KOPT-K1 (cell line): ENCODE measurements around the gene MAP3K5.

Experiments
- H3K27ac ChIP-seq: fragments of 200-600 bp; sonication (generic); 2 replicates; pipeline ENCODE4 v1.5.1; 2016; ENCODE audit warnings: antibody characterized with exemption, mild to moderate bottlenecking, low read depth, low read length; ENCODE audit not compliant: poor library complexity, severe bottlenecking
- H3K36me3 ChIP-seq: fragments of 200-600 bp; sonication (generic); 2 replicates; pipeline ENCODE4 v1.5.1; 2017; ENCODE audit warnings: antibody characterized with exemption, mild to moderate bottlenecking, low read length, moderate library complexity; ENCODE audit not compliant: insufficient read depth
- H3K9me3 ChIP-seq: fragments of 200-600 bp; sonication (generic); 2 replicates; pipeline ENCODE4 v1.5.1; 2017; ENCODE audit warnings: antibody characterized with exemption, low read length, mild to moderate bottlenecking; ENCODE audit not compliant: insufficient read depth, poor library complexity, severe bottlenecking

The MAP3K5 gene

DNA sequence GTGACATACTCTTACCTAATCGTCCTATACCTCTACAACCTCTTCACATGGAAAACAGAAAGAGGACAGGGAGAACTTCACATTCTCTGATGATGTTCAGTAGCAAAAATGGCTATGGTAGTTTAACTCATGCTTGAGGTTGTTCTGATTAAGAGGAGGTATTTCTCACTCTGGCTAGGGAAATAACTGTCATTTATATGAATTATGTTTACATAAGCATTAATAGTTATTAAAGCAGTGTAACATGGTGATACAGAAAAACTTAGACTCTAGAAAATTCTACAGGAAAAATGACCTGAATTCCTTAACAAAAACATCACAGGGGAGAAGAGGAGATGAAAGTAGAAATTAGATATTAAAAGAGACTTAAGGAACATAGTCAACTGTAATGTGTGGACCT, 57.3 kb downstream of the MAP3K5 start:
- no peaks in the 10 kb centered on the region for H3K36me3 ChIP-seq
- H3K27ac ChIP-seq = no peak overlapping the region

DNA sequence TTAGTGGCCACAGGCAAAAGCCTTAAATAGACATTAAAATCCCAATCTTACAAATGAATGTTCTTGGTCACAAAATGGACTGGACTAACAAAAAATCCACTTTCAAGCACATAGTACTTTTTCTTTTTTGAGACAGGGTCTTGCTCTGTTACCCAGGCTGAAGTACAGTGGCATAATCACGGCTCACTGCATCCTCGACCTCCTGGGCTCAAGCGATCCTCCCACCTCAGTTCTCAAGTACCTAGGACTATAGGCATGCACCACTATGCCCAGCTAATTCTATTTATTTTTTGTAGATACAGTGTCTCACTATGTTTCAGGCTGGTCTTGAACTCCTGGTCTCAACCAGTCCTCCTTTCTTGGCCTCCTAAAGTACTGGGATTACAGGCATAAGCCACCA, 59.4 kb downstream of the MAP3K5 start:
- Histone ChIP-seq H3K27ac (no peak overlapping the region), H3K36me3 (no peaks in the 10 kb centered on the region), H3K9me3 (no peaks in the 10 kb centered on the region)

More for the DNA sequence above, 57.3 kb downstream of the MAP3K5 start:
- no peaks in the 10 kb centered on the region for H3K9me3 ChIP-seq

DNA sequence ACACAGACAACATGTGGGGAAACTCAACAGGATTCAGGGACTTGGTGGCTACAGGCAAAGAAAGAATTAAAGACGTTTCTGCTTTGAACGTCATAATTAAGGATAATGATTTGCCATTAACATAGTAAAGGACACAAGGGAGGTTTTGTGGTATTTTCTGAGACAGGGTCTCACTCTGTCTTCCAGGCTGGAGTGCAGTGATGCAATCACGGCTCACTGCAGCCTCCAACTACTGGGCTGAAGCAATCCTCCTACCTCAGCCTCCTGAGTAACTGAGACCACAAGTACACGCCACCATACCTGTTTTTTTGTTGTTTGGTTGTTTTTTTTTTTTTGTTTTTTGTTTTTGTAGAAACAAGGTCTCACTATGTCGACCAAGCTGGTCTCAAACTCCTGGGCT, 62.4 kb downstream of the MAP3K5 start:
- no peaks in the 10 kb centered on the region for H3K36me3 ChIP-seq

DNA sequence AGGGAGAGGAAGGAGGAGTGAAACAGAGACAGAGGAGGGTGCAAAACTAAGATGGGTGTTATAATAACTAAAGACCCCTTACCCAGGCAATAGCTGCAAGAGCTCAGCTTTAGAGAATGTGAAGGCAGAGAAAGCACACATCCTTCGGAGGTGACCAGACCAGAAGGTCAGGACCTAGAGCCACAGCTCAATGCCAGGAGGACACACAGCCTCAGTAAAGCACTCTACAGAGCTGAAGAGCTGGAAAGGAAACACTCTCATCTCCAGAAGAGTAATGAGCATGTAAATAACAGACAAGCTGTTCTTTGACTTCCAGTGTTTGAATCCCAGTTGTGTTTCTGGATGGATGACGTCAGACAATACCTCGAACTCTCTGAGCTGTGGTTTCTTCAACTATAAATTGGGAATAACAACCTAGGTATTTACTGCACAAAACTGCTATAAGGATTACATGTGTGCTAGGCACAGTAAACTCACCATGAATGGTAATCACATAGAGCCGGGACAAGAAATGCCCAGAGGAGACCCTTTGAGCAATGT, 63.2 kb downstream of the MAP3K5 start:
- H3K36me3 ChIP-seq = no peaks in the 10 kb centered on the region
- no peaks in the 10 kb centered on the region for H3K9me3 ChIP-seq
- H3K27ac ChIP-seq = no peak overlapping the region

More for the DNA sequence above, 62.4 kb downstream of the MAP3K5 start:
- H3K27ac ChIP-seq = no peak overlapping the region
- H3K9me3 ChIP-seq = no peaks in the 10 kb centered on the region

DNA sequence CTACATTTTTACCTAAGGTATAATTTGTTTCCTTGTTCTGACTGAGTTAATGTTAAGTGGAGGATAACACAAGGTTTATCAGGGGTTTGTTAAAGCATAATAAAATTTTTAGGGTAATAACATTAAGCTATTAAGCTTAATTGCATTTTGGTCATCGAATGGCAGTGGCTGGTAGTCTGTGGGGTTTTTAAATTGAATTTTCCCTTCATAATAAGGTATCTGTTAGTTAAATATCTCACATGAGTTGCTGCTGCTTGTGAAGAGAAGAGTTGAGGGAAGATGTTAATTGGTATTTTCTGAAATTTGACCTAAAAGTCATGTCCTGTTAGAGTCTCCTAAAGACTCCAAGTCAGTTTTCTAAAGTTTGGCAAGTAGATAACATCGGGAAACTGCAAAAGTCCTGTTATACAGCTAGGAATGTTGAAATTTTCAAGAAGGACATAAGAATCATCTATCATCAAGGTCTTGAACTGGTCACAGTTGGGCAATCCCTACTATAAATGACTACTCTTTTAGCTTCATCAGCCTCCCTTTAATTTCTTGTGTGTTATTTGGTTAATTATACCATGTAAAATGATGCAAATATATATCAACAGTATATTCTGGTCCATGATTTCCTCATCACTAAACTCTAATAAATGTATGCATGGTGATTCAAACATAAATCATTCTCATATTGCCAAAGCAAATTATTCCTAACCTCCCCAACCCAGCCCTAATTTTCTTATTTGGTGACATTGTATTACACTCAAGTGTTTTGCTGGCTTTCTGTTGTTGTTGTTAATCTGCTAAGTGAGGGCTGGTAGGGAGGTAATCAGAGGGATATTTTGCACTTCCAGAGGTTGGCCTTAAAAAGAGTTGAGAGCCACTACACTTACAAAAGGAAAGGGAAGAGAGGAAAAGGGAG, 64.0 kb downstream of the MAP3K5 start:
- Histone ChIP-seq H3K27ac (no peak overlapping the region), H3K36me3 (no peaks in the 10 kb centered on the region), H3K9me3 (no peaks in the 10 kb centered on the region)

DNA sequence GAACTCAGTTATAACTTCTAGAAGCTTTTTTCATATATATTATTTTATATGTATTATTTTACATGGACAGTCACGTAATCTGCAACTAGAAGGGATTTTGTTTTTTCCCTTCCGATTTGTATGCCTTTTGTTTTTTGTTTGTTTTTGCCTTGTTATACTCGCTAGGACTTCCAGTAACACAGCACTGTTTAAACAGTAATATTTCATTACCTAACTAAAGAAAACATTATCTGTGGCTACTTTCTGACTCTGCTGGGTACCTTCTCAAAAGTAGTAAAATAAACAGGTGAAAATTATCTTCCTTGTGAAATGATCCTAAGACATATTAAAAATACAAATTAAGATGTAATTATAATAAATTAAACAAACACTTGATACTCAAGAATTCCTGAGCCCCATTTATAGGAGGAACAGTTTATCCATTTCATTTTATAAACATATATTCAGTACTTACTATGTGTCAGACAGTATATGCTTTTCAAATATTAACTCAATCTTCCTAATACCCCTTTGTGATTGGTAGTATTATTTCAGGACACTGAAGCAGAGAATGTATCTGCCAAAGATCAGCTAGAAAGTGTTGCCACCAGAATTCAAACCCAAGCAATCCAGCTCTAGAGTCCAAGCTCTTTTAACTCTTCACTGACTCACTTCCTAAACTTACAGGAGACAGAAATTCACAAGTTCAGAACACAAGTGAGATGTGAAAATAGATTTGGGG, 65.3 kb downstream of the MAP3K5 start:
- H3K36me3 ChIP-seq = no peaks in the 10 kb centered on the region
- no peak overlapping the region for H3K27ac ChIP-seq
- no peaks in the 10 kb centered on the region for H3K9me3 ChIP-seq

DNA sequence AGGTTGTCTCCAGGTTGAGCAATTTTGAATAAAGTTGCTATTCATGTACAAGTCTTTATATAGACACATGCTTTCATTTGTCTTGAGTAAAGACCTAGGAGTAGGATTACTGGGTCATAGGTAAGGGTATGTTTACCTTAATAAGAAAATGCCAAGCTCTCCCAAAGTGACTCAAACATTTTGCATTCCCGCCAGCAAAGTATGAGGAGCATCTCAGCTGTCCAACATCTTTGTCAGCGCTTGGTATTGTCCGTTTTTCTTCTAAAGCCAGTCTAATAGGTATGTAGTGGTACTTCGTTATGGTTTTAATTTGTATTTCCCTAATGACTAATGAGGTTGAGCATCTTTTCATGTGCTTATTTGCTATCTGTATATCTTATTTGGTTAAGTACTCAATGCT, 67.2 kb downstream of the MAP3K5 start:
- H3K27ac ChIP-seq = no peak overlapping the region
- no peaks in the 10 kb centered on the region for H3K36me3 ChIP-seq
- H3K9me3 ChIP-seq = no peaks in the 10 kb centered on the region

DNA sequence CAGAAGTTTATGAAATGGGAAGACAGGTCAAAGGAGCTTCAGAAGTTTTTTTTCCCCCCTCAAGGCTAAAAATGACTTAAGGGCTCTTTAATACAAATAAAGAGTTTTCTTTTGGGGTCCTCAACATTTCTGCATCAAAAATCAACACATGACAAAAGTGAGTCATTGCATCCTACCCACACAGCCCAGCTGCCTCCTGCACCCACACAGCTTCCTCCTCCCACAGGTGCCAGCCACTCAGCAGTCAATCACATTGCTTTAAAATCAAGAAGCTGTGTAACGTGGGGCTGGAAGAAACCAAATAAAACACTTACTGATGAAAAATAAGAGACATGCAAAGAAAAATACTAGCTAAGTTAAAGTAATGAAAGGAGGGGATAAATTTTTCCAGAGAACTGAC, 68.5 kb downstream of the MAP3K5 start:
- no peak overlapping the region for H3K27ac ChIP-seq
- no peaks in the 10 kb centered on the region for H3K36me3 ChIP-seq
- H3K9me3 ChIP-seq = no peaks in the 10 kb centered on the region

DNA sequence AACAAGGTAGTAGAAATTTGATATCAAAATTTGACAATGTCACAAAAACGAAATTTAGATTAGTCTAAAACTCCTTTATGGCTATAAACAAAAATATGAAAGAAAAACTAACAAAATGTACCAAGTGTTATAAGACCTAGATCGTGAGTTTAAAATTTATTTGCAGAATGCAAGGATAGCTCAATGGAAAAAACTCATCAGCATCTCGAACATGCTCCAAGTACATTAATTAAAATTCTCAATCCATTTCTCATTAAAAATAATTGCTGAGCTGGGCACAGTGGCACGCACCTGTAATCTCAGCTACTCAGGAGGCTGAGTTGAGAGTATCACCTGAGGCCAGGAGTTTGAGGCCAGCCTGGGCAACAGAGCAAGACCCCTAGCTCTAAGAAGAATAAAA, 70.8 kb downstream of the MAP3K5 start:
- no peak overlapping the region for H3K27ac ChIP-seq
- H3K9me3 ChIP-seq = no peaks in the 10 kb centered on the region
- H3K36me3 ChIP-seq = no peaks in the 10 kb centered on the region

DNA sequence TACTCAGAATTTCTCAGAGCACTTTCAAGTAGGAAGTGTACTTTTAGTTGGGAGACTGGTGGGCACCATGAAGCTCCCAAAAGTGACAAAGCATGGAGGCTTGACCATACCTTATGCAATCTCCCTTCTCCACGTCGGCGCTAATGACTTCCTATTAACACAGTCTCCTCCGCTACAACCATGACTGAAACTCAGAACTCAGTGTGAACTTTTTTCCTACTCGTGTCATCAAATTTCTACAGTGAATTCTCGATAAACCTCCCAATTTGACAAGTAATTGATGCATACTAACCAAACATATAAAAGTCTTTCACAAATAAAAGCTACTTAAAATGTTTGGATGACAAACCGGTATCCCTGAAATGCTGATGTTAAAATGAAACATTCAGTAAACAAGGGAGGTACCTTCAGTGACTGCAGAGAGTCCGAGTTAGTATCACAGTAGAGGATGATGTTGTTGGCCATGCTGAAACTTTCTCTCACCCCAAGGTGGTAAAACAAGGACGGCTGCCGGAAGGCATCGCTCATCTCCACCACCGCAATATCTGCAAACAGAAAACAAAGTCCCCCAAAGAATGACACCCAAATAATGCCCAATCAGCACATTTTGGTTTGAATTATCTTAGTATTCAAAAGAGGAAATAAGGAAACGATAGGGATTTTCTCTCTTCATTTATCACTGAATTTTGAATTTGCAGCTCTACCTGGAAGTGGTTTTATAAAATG, 72.1 kb downstream of the MAP3K5 start:
- Histone ChIP-seq H3K36me3 (no peaks in the 10 kb centered on the region), H3K9me3 (no peaks in the 10 kb centered on the region), H3K27ac (no peak overlapping the region)

DNA sequence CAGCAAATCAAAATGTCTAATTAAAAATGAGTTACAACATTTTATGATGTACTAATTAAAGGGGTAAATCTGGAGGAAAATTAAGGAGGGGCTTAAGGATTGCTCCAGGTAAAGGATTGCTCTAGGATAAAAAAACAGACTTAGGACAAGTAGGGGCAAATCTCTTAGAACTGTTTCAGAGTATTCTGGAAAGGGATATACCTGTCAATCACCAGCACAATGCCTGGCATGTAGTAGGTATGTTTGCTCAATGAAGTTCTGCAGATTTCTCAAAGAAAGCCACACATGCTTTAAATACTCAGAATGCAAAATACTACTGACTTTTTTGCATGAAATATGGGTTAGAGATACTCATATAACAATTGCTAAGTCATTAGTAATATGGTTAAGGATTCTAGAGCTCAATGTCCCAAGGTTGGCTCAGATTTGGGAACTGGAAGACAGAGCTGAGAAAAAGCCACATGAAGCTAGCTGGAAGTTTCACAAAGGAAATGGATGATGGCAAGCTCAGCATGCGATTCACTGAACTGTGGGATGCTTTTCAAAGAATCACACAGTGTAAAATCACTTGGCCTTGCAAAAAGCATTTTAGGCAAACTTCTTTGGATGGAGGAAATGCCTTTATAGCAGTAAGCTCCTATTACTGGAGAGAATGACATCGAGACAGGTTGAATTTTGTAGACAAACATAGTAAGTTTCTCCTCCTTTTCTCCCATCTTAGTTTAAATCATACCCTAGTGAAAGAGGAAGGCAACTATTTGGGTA, 72.8 kb downstream of the MAP3K5 start:
- Histone ChIP-seq H3K27ac (no peak overlapping the region), H3K36me3 (no peaks in the 10 kb centered on the region), H3K9me3 (no peaks in the 10 kb centered on the region)

DNA sequence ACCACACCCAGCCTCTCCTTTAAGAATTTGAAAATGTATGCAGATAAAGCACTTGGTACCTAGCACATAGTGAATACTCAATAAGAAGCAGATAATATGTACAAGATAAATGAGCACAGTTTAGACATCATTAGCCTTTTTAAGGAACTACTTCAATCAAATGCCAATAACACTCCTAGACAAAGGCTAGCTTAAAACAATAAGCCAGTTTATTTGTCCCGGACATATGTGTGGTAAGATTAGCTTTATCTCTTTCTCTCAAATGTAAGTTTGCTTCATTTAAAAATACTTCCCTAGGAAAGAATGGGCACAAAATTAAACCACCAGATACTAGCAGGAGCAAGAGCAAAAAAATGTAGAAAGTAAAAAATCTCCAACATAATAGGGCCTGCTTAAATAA, 73.8 kb downstream of the MAP3K5 start:
- H3K27ac ChIP-seq = no peak overlapping the region
- no peaks in the 10 kb centered on the region for H3K9me3 ChIP-seq
- no peaks in the 10 kb centered on the region for H3K36me3 ChIP-seq

DNA sequence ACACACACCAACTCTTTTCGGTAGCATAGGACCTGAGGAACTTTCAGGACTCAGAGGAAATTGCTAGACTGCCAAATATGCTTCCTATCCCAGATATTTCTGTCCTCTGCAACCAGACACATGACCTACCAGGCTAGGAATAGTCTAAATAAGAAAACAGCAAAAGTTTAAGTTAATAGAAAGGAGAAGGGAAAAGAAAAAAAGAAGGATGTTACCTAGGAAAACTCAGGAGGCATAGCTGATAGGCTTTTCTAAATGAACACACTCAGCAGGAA, 74.6 kb downstream of the MAP3K5 start:
- H3K27ac ChIP-seq = no peak overlapping the region
- no peaks in the 10 kb centered on the region for H3K36me3 ChIP-seq
- H3K9me3 ChIP-seq = no peaks in the 10 kb centered on the region

DNA sequence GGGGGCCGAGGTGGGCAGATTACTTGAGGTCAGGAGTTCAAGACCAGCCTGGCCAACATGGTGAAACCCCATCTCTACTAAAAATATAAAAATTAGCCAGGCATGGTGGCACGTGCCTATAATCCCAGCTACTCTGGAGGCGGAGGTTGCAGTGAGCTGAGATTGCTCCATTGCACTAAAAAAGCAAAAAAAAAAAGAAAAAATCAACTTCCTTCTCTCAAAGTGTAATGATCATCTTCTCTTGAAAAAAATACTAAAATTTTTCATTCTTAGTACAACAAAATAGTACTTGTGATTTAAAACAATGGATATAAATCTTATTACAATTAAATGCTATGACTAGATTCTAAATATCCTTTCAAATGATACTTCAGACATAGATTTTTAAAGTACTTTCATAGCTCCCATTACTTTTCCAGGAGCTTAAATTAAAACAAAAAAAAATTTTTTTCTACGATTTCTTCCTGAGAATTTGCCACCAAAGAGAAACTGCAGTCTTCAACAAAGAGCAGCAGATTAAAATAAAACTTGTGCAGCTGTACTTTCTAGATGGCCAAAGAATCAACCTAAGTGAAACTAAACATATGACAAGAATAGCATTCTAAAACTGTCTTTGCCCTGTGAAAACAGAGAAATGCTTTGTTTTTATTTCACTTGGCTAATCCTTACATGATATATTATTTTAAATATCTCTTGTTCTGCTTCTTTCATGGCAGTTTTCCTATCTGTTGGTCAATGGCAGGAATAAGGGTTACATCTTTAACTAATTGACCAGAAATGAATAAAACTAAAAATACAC, 75.2 kb downstream of the MAP3K5 start:
- no peaks in the 10 kb centered on the region for H3K36me3 ChIP-seq
- H3K27ac ChIP-seq = no peak overlapping the region
- no peaks in the 10 kb centered on the region for H3K9me3 ChIP-seq
